GM12892 (cell line): ENCODE data around the gene LSMEM2.

Experiments
- POLR2A ChIP-seq: IDR thresholded peaks from 2 replicates; pipeline ENCODE4 v1.6.1; 2011; ENCODE audit warnings: low read depth, low read length, control low read depth
- POLR2AphosphoS5 ChIP-seq: IDR thresholded peaks from 2 replicates; pipeline ENCODE4 v1.6.1; 2011; ENCODE audit warnings: low read depth, low read length, control low read depth
- TAF1 ChIP-seq: IDR thresholded peaks from 2 replicates; pipeline ENCODE4 v1.6.1; 2011; ENCODE audit warnings: low read depth, mild to moderate bottlenecking, control low read depth, low read length, borderline replicate concordance

GRCh38 chr3:50261505-50261904, 17.4 kb upstream of the LSMEM2 start:
- TF ChIP-seq POLR2AphosphoS5 = no peak
- TF ChIP-seq POLR2A = no peak
- no peak for TF ChIP-seq TAF1
